Colonic mucosa (tissue), 4 donors: ENCODE measurements around the gene PTPN5. TPM values are rescaled to one million over a fixed set of nuclear protein-coding genes. Genes with fewer than 3 reads are reported as not detected.

Experiments
- DNase-seq: peaks from one replicate; pipeline ENCODE4 v3.0.0-alpha.2; 2020
- H3K27ac ChIP-seq: fragments of 200-600 bp; one replicate; pipeline ENCODE4 v1.8.0; 2021
- H3K27me3 ChIP-seq: fragments of 200-600 bp; one replicate; pipeline ENCODE4 v1.8.0; 2021
- H3K36me3 ChIP-seq: fragments of 200-600 bp; one replicate; pipeline ENCODE4 v1.8.0; 2021
- H3K4me1 ChIP-seq: fragments of 200-600 bp; one replicate; pipeline ENCODE4 v1.8.0; 2021; ENCODE audit warnings: mild to moderate bottlenecking
- H3K4me3 ChIP-seq: fragments of 200-600 bp; one replicate; pipeline ENCODE4 v1.8.0; 2021
- H3K9ac ChIP-seq, 2 donors: one replicate each; pipeline ENCODE4 v1.7.0; 2013; ENCODE audit warnings: control low read depth in 2 of 2, low read depth in 2 of 2, low read length in 2 of 2
- H3K9me3 ChIP-seq: fragments of 200-600 bp; one replicate; pipeline ENCODE4 v1.8.0; 2021
- CTCF ChIP-seq: fragments of 200-600 bp; IDR thresholded peaks from one replicate; pipeline ENCODE4 v1.8.0; 2022; ENCODE audit warnings: antibody characterized with exemption, mild to moderate bottlenecking
- intact Hi-C: fragments of 100-400 bp; cut with DNase I; formaldehyde crosslinking; loops from one replicate; pipeline ENCODE4 v1.14.1; 2022
- total RNA-seq, 2 donors: library from RNA; stranded (reverse); fragmentation: NEBNext Ultra II Directional in 1 of 2; extraction: Animal tissue kit (Norgen Biotek cat#: 25700) in 1 of 2; gene quantifications; one replicate each; pipeline ENCODE4 v1.2.1, GENCODE V29; 2021
- donor health status: healthy.
- donor health status: DM: no; HTN: no; CAD: no.
- donor health status: DM: no; HTN: no; CAD: no.

Gene PTPN5
- total RNA-seq, 2 donors from 2014 or later = 0.19 TPM; not detected in 1

GRCh38 chr11:18727479-18728236 is 63.9 kb downstream of the PTPN5 start:
- Histone ChIP-seq H3K4me3 (no peak overlapping the region), H3K9me3 (no peaks in the 10 kb centered on the region), H3K36me3 (no peaks in the 10 kb centered on the region), H3K9ac (no peak overlapping the region), H3K27me3 (no peaks in the 10 kb centered on the region), H3K27ac (no peak overlapping the region), H3K4me1 (no peaks in the 10 kb centered on the region)
- intact Hi-C loops = no loop called here
- DNase-seq = peak; percentile 47
- peak; percentile 66 for TF ChIP-seq CTCF

- no peak within 1 kb of the TSS for H3K9ac ChIP-seq
- DNase-seq = no peak
- H3K27me3 ChIP-seq = no peaks in the 10 kb centered on the region
- no peak within 1 kb of the TSS for H3K4me3 ChIP-seq
- H3K36me3 ChIP-seq = no peaks in the 10 kb centered on the region
- no peaks in the 10 kb centered on the region for H3K4me1 ChIP-seq
- H3K9me3 ChIP-seq = no peaks in the 10 kb centered on the region
- no peak within 1 kb of the TSS for H3K27ac ChIP-seq
- no peak for TF ChIP-seq CTCF
- intact Hi-C loops = no loop called here
Observed at GRCh38 chr11:18726040-18726439, 65.6 kb downstream of the PTPN5 start, which contains the start of gene IGSF22. Gene IGSF22, minus strand, starts transcription at chr11:18726188. Its CDS starts 1,952 bp downstream, at chr11:18724236.

- TF ChIP-seq CTCF = no peak
- Histone ChIP-seq H3K27me3 (no peaks in the 10 kb centered on the region), H3K9ac (no peak overlapping the region), H3K4me1 (no peaks in the 10 kb centered on the region), H3K9me3 (no peaks in the 10 kb centered on the region), H3K36me3 (no peaks in the 10 kb centered on the region), H3K4me3 (no peak overlapping the region), H3K27ac (no peak overlapping the region)
- intact Hi-C loops = no loop called here
- no peak for DNase-seq
Observed at GRCh38 chr11:18723991-18724390, 67.6 kb downstream of the PTPN5 start.

- no peak for DNase-seq
- Histone ChIP-seq H3K27ac (no peak overlapping the region), H3K4me1 (no peaks in the 10 kb centered on the region), H3K4me3 (no peak overlapping the region), H3K9me3 (no peaks in the 10 kb centered on the region), H3K27me3 (no peaks in the 10 kb centered on the region), H3K9ac (no peak overlapping the region), H3K36me3 (no peaks in the 10 kb centered on the region)
- intact Hi-C loops = no loop called here
- TF ChIP-seq CTCF = peak; percentile 9
Observed at GRCh38 chr11:18722293-18722637, 69.3 kb downstream of the PTPN5 start.

GRCh38 chr11:18721561-18722292 is 69.9 kb downstream of the PTPN5 start:
- Histone ChIP-seq H3K36me3 (no peaks in the 10 kb centered on the region), H3K9me3 (no peaks in the 10 kb centered on the region), H3K27ac (no peak overlapping the region), H3K4me1 (no peaks in the 10 kb centered on the region), H3K9ac (peak overlapping the region; percentile 60 to 62), H3K4me3 (peak overlapping the region; percentile 37), H3K27me3 (no peaks in the 10 kb centered on the region)
- intact Hi-C loops = no loop called here
- peak; percentile 86 for TF ChIP-seq CTCF
- DNase-seq = peak; percentile 73
